ENCODE results near the gene IRS1.

The IRS1 gene

DNA sequence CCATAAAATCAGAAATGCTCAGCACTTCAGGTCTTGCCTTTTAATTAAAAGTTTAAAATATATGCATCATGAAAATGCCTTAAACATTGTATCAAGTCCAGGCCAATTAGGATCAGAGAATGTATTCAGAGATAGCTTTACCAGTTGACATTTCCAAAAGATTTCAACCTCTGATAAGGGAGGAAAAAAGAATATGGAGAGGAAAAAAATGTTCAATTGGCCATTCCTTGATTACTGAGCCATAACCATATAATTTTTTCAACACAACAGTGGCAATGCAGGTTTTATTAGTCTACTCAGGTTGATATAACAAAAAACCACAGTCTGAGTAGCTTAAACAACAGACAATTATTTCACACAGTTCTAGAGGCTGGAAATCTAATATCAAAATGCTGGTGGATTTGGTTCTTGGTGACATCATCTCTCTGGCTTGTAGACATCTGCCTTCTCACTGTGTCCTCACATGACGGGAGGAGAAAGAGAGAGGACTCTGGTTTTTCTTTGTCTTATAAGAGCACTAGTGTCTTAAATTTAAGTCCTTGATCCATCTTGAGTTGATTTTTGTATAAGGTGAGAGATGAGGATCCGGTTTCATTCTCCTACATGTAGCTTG is 111.9 kb downstream of the IRS1 start:
- Histone ChIP-seq H3K9me3 (ENCODE audit: control insufficient read depth in 5 of 5, low read length in 5 of 5) (no peaks in the 10 kb centered on the region), H3K9ac (ENCODE audit: low read length in 5 of 5) (no peak overlapping the region), H3K27me3 (ENCODE audit: control insufficient read depth in 5 of 5, insufficient read depth in 4 of 5, low read length in 5 of 5) (peaks cover 0 to 4% (median 0%) of the 10 kb centered on the region in 5 donors)

DNA sequence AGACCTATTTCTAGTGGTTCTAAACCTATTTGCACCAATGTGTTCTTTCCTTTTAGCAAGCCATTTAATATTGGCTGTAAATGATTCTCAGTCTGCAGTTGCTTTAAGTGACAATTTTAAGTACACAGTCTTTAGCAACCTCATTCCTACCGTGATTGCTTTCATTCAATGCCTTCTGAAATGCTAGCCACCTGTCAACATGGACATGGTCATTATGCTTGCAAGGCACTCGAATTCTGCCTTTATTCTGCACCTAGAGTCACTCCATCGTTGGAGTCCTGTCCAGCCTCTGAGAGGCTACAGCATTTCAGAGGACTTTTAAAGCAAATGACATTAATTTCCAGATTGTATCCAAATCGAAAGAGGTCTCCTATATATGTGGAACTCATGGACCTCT is 115.1 kb downstream of the IRS1 start:
- no peaks in the 10 kb centered on the region for H3K9me3 ChIP-seq (ENCODE audit: control insufficient read depth in 5 of 5, low read length in 5 of 5)
- H3K9ac ChIP-seq (ENCODE audit: low read length in 5 of 5), result no peak overlapping the region
- H3K27ac ChIP-seq (ENCODE audit: low read depth, low read length), result no peak overlapping the region
- peaks cover 0 to 3% (median 0%) of the 10 kb centered on the region in 5 donors for H3K4me1 ChIP-seq (ENCODE audit: control insufficient read depth in 5 of 5, insufficient read depth in 5 of 5, low read length in 5 of 5)
- no peaks in the 10 kb centered on the region for H3K36me3 ChIP-seq (ENCODE audit: control insufficient read depth in 5 of 5, insufficient read depth in 5 of 5, low read length in 5 of 5)
- peaks cover 0 to 4% (median 0%) of the 10 kb centered on the region in 5 donors for H3K27me3 ChIP-seq (ENCODE audit: control insufficient read depth in 5 of 5, insufficient read depth in 4 of 5, low read length in 5 of 5)
- no peak overlapping the region for H3K4me3 ChIP-seq (ENCODE audit: low read depth in 1 of 5, low read length in 5 of 5)

More for the DNA sequence above, 111.9 kb downstream of the IRS1 start:
- Histone ChIP-seq H3K4me1 (ENCODE audit: control insufficient read depth in 5 of 5, insufficient read depth in 5 of 5, low read length in 5 of 5) (peaks cover 0 to 16% (median 8%) of the 10 kb centered on the region in 5 donors), H3K27ac (ENCODE audit: low read depth, low read length) (no peak overlapping the region), H3K4me3 (ENCODE audit: low read depth in 1 of 5, low read length in 5 of 5) (no peak overlapping the region), H3K36me3 (ENCODE audit: control insufficient read depth in 5 of 5, insufficient read depth in 5 of 5, low read length in 5 of 5) (no peaks in the 10 kb centered on the region)

DNA sequence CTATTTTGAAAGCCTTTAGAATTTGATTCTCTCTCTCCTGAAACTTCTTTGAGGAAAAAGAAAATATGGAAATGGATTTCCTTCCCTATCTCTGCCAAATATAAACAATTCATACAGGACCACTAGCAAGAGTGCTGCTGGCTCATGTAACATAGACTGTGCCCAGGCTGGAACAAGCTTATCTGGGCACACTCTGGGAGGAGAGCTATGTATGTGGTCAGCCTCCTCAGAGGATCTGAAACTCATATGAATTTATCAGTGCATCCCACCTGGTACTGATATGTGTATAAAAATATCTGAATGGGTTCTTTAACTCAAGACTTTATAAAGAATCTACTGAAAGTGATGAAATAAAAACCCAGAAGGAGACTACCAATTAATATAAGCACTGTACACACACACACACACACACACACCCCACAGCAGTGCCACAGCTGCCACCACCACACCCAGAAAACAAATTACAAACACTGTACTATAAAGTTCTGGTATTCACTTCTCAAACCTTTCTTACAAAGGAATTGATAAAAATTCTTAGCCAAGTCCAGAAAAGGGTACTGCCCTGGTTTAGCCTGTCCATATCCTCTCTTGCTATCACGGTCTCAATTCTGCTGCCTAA is 115.6 kb downstream of the IRS1 start:
- H3K9me3 ChIP-seq (ENCODE audit: control insufficient read depth in 5 of 5, low read length in 5 of 5), result no peaks in the 10 kb centered on the region
- H3K27ac ChIP-seq (ENCODE audit: low read depth, low read length), result no peak overlapping the region
- peaks cover 0 to 4% (median 0%) of the 10 kb centered on the region in 5 donors for H3K27me3 ChIP-seq (ENCODE audit: control insufficient read depth in 5 of 5, insufficient read depth in 4 of 5, low read length in 5 of 5)
- H3K4me3 ChIP-seq (ENCODE audit: low read depth in 1 of 5, low read length in 5 of 5), result no peak overlapping the region
- H3K9ac ChIP-seq (ENCODE audit: low read length in 5 of 5), result no peak overlapping the region
- H3K36me3 ChIP-seq (ENCODE audit: control insufficient read depth in 5 of 5, insufficient read depth in 5 of 5, low read length in 5 of 5), result no peaks in the 10 kb centered on the region
- peaks cover 0 to 3% (median 0%) of the 10 kb centered on the region in 5 donors for H3K4me1 ChIP-seq (ENCODE audit: control insufficient read depth in 5 of 5, insufficient read depth in 5 of 5, low read length in 5 of 5)

DNA sequence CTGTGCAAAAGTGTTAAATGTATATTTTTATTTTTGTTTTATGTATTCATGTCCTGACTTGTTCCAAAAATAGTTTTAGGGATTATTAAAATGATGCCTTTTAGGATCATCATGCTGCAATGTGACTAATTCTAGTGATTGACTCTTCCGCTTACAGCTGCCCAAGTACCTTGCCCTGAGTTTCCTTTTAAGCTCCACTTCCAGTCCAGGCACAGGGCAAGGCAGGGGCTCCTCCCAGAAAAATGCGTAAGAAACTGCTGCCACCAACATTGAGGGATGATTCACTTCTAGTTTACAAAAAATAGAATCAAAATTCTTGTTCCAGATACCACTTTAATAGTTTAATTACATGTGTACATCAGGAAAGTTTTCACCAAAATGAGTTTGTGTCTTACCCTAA is 116.4 kb downstream of the IRS1 start:
- H3K27me3 ChIP-seq (ENCODE audit: control insufficient read depth in 5 of 5, insufficient read depth in 4 of 5, low read length in 5 of 5), result peaks cover 0 to 4% (median 0%) of the 10 kb centered on the region in 5 donors
- no peaks in the 10 kb centered on the region for H3K36me3 ChIP-seq (ENCODE audit: control insufficient read depth in 5 of 5, insufficient read depth in 5 of 5, low read length in 5 of 5)
- no peak overlapping the region for H3K27ac ChIP-seq (ENCODE audit: low read depth, low read length)
- no peak overlapping the region for H3K9ac ChIP-seq (ENCODE audit: low read length in 5 of 5)
- H3K9me3 ChIP-seq (ENCODE audit: control insufficient read depth in 5 of 5, low read length in 5 of 5), result no peaks in the 10 kb centered on the region
- peaks cover 0 to 3% (median 0%) of the 10 kb centered on the region in 5 donors for H3K4me1 ChIP-seq (ENCODE audit: control insufficient read depth in 5 of 5, insufficient read depth in 5 of 5, low read length in 5 of 5)
- no peak overlapping the region for H3K4me3 ChIP-seq (ENCODE audit: low read depth in 1 of 5, low read length in 5 of 5)

Measured in subcutaneous abdominal adipose tissue (tissue), 5 donors.